ENCODE data around the gene NTN5. TPM values are rescaled to one million over a fixed set of nuclear protein-coding genes. Genes with fewer than 3 reads are reported as not detected.
"Not testable (repeated sequence)": the region's sequence is repeated elsewhere in the genome, so short reads cannot be mapped to it uniquely, and the experiment has no call there.

The NTN5 gene
- total and polyA plus RNA-seq, 2 donors from 2014 or later = 0.52 to 0.85 TPM

- intact Hi-C loops (cut with DNase I) = no loop called here
- Histone ChIP-seq H3K27ac (ENCODE audit: low read depth in 2 of 2, low read length in 2 of 2) (no peak overlapping the region), H3K9ac (ENCODE audit: low read length in 3 of 3) (no peak overlapping the region), H3K4me3 (ENCODE audit: low read length in 3 of 3) (no peak overlapping the region), H3K36me3 (ENCODE audit: control insufficient read depth in 2 of 3, insufficient read depth in 3 of 3, low read length in 3 of 3) (no peaks in the 10 kb centered on the region), H3K27me3 (ENCODE audit: control insufficient read depth, insufficient read depth, low read length) (no peaks in the 10 kb centered on the region), H3K9me3 (ENCODE audit: control insufficient read depth in 2 of 3, insufficient read depth in 1 of 3, low read length in 3 of 3) (no peaks in the 10 kb centered on the region), H3K4me1 (ENCODE audit: control insufficient read depth in 2 of 3, insufficient read depth in 2 of 3, low read depth in 1 of 3, low read length in 3 of 3) (peaks cover 0 to 2% (median 0%) of the 10 kb centered on the region in 3 donors)
- TF ChIP-seq, protein P1, sequence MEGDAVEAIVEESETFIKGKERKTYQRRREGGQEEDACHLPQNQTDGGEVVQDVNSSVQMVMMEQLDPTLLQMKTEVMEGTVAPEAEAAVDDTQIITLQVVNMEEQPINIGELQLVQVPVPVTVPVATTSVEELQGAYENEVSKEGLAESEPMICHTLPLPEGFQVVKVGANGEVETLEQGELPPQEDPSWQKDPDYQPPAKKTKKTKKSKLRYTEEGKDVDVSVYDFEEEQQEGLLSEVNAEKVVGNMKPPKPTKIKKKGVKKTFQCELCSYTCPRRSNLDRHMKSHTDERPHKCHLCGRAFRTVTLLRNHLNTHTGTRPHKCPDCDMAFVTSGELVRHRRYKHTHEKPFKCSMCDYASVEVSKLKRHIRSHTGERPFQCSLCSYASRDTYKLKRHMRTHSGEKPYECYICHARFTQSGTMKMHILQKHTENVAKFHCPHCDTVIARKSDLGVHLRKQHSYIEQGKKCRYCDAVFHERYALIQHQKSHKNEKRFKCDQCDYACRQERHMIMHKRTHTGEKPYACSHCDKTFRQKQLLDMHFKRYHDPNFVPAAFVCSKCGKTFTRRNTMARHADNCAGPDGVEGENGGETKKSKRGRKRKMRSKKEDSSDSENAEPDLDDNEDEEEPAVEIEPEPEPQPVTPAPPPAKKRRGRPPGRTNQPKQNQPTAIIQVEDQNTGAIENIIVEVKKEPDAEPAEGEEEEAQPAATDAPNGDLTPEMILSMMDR (IDR thresholded peaks at IDR 0.05; ENCODE audit: borderline replicate concordance, extremely low read depth, insufficient read depth) = no peak
- no peak for FAIRE-seq
- no peak for DNase-seq
Measured at GRCh38 chr19:48680436-48681126, 7.8 kb upstream of the NTN5 start.

- H3K27ac ChIP-seq (ENCODE audit: low read depth in 2 of 2, low read length in 2 of 2); H3K9ac ChIP-seq (ENCODE audit: low read length in 3 of 3); H3K9me3 ChIP-seq (ENCODE audit: control insufficient read depth in 2 of 3, insufficient read depth in 1 of 3, low read length in 3 of 3); H3K36me3 ChIP-seq (ENCODE audit: control insufficient read depth in 2 of 3, insufficient read depth in 3 of 3, low read length in 3 of 3); H3K4me1 ChIP-seq (ENCODE audit: control insufficient read depth in 2 of 3, insufficient read depth in 2 of 3, low read depth in 1 of 3, low read length in 3 of 3); DNase-seq; H3K4me3 ChIP-seq (ENCODE audit: low read length in 3 of 3); FAIRE-seq; H3K27me3 ChIP-seq (ENCODE audit: control insufficient read depth, insufficient read depth, low read length); intact Hi-C loops (cut with DNase I): not testable (repeated sequence)
Measured at GRCh38 chr19:48680006-48680405, 7.2 kb upstream of the NTN5 start.

- peaks cover 0 to 4% (median 2%) of the 10 kb centered on the region in 3 donors for H3K4me1 ChIP-seq (ENCODE audit: control insufficient read depth in 2 of 3, insufficient read depth in 2 of 3, low read depth in 1 of 3, low read length in 3 of 3)
- H3K36me3 ChIP-seq (ENCODE audit: control insufficient read depth in 2 of 3, insufficient read depth in 3 of 3, low read length in 3 of 3) = no peaks in the 10 kb centered on the region
- TF ChIP-seq, protein P1 (IDR thresholded peaks at IDR 0.05; ENCODE audit: borderline replicate concordance, extremely low read depth, insufficient read depth) = no peak
- H3K9me3 ChIP-seq (ENCODE audit: control insufficient read depth in 2 of 3, insufficient read depth in 1 of 3, low read length in 3 of 3) = no peaks in the 10 kb centered on the region
- no peak for FAIRE-seq
- no peak overlapping the region for H3K4me3 ChIP-seq (ENCODE audit: low read length in 3 of 3)
- H3K27me3 ChIP-seq (ENCODE audit: control insufficient read depth, insufficient read depth, low read length) = no peaks in the 10 kb centered on the region
- no peak overlapping the region for H3K9ac ChIP-seq (ENCODE audit: low read length in 3 of 3)
- intact Hi-C loops (cut with DNase I) = no loop called here
- no peak for DNase-seq
- H3K27ac ChIP-seq (ENCODE audit: low read depth in 2 of 2, low read length in 2 of 2) = no peak overlapping the region
Measured at GRCh38 chr19:48678201-48678600, 5.4 kb upstream of the NTN5 start.

- Histone ChIP-seq H3K36me3 (ENCODE audit: control insufficient read depth in 2 of 3, insufficient read depth in 3 of 3, low read length in 3 of 3) (no peaks in the 10 kb centered on the region), H3K4me3 (ENCODE audit: low read length in 3 of 3) (no peak overlapping the region), H3K4me1 (ENCODE audit: control insufficient read depth in 2 of 3, insufficient read depth in 2 of 3, low read depth in 1 of 3, low read length in 3 of 3) (peaks cover 0 to 4% (median 2%) of the 10 kb centered on the region in 3 donors), H3K9me3 (ENCODE audit: control insufficient read depth in 2 of 3, insufficient read depth in 1 of 3, low read length in 3 of 3) (no peaks in the 10 kb centered on the region), H3K9ac (ENCODE audit: low read length in 3 of 3) (no peak overlapping the region), H3K27me3 (ENCODE audit: control insufficient read depth, insufficient read depth, low read length) (no peaks in the 10 kb centered on the region), H3K27ac (ENCODE audit: low read depth in 2 of 2, low read length in 2 of 2) (no peak overlapping the region)
- intact Hi-C loops (cut with DNase I) = no loop called here
- FAIRE-seq (no peak), DNase-seq (no peak)
- TF ChIP-seq, protein P1 (IDR thresholded peaks at IDR 0.05; ENCODE audit: borderline replicate concordance, extremely low read depth, insufficient read depth) = no peak
Measured at GRCh38 chr19:48676887-48677286, 4.1 kb upstream of the NTN5 start.

Measured in kidney (tissue), 14 donors.